GM19025 (cell line): ENCODE results near the gene HLA-DQB2.
"Not testable (repeated sequence)": the region's sequence is repeated elsewhere in the genome, so short reads cannot be mapped to it uniquely, and the experiment has no call there.

Experiments
- ATAC-seq: cut with Tn5 transposase; IDR thresholded peaks from one replicate; pipeline ENCODE4 v1.9.1; 2021; ENCODE audit warnings: mild to moderate bottlenecking, low read depth, moderate library complexity; ENCODE audit not compliant: unreplicated experiment

HLA-DQB2 gene

DNA sequence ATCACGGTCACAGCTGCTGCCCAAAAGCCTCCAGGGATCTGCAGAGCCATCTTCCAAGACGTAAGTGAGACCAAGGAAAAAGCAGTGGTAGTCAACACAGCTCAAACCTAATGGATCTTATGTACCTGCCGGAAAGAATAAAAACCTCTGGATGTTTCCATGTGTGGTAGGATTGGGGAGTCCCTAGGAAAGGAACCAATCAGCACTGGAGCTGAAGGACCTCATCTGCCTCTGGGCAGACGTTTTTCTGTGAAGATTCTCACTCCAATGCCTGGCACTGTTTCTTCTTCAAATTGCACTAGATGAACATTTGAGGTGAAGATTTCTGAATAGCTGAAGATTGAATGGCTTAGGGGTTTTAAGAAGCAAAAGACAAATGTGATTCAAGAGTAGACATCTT lies at the start of gene HLA-DQB2:
Gene HLA-DQB2 (minus strand): TSS at position 112 of the 400 bp plus-strand sequence. CDS start 62 bp downstream, at position 50.
- ATAC-seq, result no peak

DNA sequence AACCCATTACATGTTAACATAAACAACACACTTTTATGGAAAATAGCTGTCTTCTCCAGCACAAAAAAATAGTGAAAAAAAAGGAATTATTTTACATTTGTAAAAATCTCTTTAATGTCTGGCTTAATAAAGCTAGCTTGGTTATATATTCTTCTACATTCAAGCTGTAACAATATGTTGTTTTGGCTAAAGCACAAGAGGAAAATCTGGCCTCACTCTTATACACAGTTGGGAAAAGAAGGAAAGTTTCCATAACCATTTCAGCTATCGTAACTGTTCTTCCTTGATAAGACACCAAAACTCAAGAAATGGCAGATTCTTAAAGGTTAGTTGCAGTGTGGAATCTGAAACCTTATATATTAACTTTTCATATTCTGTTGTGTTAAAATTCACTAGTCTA lies 45.8 kb upstream of the HLA-DQB2 start:
- ATAC-seq, result no peak

DNA sequence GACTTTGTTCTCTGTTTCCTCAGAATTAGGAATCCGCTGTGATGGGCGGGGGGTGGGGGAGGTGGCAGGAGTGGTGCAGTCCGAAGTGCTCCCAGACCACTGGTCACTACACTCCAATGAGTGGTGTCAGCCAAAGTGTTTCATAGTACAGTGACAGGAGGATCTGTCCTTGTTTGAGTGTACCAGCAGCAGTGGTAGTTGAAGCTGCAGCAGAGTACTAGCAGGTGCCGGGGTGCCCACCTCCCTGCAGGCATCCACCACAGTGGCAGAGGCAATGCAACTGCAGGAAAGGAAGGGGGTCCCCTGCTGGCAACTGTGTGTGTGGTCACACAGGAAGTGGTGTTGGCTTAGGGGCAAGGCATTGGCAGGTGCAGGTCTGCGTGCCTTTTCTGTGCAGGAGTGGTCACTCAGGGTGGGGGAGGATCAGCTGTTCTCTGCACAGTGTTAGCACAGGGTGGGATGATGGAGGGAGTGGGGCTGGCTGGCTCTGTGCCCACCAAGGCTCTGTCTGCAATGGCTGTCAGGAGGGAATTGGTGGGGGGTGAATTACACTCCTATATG lies 43.8 kb upstream of the HLA-DQB2 start:
- no peak for ATAC-seq

DNA sequence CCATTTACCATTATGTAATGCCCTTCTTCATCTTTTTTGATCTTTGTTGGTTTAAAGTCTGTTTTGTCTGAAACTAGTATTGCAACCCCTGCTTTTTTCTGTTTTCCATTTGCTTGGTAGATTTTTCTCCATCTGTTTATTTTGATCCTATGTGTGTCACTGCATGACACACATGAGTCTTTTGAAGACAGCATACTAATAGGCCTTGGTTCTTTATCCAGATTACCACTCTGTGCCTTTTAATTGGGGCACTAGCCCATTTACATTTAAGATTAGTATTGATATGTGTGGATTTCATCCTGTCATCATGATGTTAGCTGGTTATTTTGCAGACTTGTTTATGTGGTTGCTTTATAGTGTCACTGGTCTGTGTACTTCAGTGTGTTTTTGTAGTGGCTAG lies 42.1 kb upstream of the HLA-DQB2 start:
- ATAC-seq, result not testable (repeated sequence)

DNA sequence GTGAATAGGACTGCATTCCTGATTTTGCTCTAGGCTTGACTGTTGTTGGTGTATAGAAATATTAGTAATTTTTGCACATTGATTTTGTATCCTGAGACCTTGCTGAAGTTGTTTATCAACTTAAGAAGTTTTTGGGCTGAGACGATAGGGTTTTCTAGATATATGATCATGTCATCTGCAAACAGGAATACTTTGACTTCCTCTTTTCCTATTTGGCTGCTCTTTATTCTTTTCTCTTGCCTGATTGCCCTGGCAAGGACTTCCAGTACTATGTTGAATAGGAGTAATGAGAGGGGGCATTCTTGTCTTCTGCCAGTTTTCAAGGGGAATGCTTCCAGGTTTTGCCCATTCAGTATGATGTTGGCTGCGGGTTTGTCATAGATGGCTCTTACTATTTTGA lies 40.1 kb upstream of the HLA-DQB2 start:
- no peak for ATAC-seq

DNA sequence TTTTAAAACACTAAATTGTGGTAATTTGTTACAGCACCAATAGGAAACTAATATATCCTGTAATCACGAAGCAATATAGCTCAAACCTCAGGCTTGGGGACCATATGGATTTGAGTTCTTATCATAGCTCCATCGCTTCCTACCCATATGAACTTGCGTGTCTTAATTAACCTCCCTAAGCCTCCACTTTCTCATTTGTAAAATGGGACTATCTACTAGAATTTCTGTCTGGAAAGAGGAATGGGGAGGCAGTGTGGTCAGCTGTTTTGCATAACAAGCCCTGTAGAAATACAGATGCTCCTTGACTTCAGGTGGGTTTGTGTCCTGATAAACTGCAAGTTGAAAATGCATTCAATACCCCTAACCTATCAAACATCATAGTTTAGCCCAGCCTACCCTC lies 36.4 kb upstream of the HLA-DQB2 start:
- ATAC-seq, result no peak

DNA sequence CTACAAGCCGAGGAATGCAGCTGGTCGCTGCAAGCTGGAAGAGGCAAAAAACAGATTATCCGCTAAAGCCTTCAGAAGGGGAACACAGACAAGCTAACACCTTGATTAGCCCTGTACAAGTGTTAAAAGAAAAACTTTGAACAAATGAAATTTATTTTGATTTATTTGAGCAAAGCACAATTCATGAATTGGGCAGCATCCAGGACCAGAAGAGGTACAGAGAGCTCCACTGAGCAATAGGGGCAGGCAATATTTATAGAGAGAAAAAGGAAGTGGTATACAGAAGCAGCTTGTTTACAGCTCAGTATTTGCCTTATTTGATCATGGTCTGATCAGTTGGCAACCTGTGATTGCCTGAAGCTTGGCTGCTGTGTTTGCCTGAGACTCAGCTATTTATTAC lies 35.8 kb upstream of the HLA-DQB2 start:
- no peak for ATAC-seq

DNA sequence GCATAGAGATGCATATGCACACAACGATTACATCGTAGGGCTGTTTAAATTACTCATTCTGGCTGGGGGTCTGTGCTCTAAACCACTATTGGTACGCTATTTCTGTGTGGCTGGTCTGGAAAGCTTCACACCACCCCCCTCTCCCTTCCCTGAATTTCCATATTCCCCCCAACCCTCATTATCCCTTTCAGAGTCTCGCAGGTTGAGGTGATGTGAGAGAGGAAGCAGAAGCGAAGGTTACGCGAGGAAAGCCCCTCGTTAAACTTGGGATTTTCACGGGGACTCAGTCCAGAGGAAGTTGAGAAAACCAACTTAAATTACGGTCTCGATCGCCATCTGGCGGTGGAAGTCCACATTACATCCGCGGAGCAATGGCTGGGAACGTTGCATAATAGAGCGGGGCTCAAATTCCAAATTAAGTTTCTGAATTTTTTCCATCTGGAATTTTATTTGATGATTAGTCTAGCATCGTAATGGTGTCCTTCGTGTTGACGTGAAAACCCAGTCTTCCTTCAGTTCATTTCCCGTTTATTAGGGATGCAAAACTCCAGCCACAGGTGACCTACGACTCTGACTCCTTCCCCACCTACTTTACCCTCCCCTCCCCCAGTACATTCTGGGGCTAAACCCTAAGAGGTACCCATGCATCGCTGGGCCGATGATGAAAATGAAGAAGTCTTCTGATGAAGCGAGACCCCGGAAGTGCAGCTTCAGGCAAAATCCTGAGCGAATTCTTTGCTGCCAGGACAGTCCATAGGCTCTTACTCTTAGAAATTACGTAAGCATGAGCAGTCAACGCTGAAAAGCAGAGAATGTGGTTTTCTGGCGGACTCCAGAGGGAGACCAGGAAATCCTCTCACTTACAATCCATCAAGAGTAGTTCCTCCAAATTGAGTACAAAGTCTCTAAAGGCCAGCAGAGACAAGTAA lies 33.8 kb upstream of the HLA-DQB2 start:
- ATAC-seq, result no peak

DNA sequence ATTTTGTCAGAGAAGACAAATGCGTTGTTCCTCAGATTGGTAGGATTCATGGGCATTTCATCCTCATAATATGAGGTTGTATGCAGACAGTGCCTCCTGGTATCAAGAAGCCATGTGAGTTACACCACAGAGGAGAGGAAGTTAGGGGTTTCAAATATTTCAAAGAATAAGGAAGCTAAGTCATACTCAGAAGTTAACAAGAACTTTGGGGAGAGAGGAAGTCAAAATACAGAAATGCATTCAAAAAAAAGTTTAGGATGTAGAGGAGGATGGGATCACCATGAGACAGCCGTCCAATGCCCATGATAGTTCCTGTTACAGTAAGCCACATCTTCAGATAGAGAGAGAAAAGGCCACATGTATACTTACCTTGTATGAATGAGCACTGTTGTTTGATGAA lies 31.2 kb upstream of the HLA-DQB2 start:
- ATAC-seq, result no peak

DNA sequence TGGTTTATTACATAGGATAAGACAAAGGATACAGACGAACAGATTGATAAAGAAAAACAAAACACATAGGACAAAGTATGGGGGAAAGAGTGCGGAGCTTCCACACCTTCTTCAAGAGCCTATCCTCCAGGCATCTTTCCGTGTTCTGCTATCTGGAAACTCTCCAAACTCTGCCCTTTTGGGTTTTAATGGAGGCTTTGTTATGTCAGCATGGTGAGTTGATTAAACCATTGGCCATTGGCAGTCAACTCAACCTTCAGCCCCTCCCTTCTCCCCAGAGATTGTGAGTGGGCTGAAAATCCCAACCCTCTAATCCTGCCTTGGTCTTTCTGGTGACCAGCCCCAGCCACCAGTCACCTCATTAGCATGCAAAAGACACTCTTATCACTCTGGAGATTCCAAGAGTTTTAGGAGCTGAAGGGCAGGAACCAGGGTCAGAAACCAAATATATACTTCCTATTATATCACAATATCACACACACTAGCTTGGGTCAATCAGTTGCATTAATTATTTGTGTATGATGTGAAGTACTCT lies 29.6 kb upstream of the HLA-DQB2 start:
- no peak for ATAC-seq

DNA sequence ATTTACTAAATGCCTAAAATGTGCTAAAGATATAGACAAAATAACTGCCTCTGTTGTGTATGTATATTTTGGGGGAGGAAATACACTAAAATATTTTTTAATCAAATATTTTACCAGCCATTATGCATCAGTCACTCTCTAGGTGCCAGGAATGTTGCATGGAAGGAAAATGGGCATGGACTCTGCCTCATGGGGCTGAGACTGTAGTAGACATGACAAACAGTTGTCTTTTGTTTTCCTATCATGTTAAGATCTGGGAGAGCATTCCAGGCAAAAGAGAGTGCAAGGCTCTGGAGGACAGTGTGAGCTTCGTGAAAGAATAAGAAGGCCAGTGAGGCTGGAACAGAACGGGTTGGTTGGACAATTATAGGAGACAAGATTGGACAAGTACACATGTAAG lies 27.0 kb upstream of the HLA-DQB2 start:
- no peak for ATAC-seq

DNA sequence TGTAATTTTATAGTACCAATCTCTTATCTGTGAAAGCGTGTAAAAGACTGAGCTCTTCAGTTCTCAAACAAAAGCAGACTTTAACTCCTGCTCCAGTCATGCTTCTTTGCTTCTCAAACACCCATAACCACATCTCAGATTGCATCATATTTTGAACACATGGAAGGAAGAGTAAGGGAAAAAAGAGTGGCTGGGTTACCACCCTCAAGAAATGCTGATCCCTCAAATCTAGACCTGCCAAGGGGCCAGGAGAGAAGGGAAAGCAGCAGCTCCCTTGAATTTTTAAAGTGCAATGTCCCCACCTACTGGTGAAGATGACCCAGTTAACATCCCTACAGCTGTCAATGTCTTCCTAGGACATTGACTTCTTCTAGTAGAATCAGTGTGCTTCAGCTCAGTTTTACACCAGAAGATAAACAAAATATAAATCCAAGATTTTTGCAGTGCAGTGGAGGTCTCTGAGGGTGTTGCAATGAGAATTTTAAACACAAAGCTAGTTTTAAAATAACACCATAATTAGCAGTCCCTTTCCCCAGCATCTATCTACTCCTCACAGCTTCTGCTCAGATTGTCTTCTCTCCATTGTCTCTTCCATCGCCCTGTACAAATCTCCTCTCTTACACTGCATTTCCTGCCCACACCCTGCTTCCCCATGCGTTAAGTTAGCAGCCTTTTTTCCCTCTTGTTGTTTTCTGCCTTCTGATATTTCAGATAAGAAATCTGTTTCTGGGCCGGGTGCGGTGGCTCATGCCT lies 22.6 kb upstream of the HLA-DQB2 start:
- ATAC-seq, result no peak

DNA sequence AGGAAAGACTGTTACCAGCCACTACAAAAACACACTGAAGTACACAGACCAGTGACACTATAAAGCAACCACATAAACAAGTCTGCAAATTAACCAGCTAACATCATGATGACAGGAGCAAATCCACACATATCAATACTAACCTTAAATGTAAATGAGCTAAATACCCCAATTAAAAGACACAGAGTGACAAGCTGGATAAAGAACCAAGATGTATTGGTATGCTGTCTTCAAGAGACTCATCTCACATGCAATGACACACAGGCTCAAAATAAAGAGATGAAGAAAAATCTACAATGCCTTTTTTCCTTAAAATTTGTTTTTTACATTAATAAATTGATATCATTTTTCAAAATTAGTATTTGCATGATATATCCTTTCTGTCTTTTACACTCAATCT lies 19.6 kb upstream of the HLA-DQB2 start:
- ATAC-seq, result not testable (repeated sequence)

DNA sequence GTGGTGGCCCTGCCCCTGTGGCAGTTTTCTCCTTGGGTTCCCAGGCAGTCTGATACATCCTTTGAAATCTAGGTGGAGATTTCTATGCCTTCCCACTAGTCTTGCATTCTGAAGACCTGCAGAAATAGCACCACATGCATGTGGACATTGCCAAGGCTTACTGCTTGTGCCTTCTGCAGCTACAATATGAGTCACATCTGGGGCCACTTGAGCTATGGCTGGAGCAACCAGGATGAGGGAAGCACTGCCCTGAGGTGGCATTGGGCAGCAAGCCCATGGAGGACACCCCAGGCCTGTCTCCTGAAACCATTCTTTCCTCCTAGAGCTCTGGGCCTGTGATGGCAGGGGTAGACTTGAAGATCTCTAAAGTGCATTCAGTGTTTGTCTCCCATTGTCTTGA lies 15.7 kb upstream of the HLA-DQB2 start:
- no peak for ATAC-seq

DNA sequence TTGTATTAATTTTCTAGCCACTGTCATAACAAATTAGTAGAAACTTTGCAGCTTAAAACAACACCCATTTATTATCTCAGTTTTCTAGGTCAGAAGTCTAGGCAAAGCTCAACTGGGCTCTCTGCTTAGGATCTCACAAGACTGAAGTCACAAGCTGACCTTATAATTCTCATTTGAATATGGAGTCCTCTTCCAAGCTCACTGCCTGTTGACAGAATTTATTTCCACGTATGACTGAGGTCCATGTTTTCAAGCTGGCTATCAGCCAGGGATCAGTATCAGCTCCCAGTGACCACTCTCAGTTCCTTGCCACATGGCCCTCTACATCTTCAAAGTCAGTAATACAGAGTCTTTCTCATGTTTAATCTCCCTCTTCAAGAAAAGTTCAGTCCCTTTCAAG lies 11.7 kb upstream of the HLA-DQB2 start:
- ATAC-seq, result no peak

DNA sequence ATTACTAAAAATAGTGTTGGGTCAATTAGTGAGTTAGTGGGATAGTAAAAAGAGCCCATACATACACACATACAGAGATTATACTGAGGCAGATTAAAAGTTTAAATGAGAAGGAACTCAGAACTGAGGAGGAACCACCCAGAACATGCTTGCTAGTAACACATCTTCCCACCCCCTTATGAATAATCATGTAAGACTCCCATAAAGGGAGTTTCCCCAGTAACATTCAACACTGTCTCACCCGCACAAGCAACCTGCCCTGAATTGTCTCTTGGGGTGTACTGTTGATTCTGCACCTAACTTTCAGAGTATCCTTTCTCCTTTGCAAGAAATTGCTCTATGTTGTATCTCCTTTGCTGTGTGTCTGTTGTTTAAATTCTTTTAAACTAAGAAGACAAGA lies 11.1 kb upstream of the HLA-DQB2 start:
- ATAC-seq, result no peak

DNA sequence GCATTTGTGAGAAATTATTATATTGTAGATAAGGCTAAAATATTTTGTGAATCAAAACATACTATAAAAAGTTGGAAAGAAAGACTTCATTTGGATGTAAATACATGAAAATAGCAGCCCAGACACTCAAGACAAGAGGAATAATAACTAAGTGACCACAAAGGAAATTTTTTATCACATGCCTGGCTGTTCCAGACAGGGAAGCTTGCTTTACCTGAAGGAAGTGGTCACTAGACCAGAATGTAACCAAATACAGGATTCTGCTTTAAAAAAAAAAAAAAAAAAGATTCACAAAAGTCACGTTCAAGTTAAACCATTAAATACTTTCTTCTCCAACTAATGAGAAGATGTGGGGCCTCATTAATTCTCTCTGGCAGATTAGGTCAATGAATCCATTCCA lies 9.3 kb upstream of the HLA-DQB2 start:
- no peak for ATAC-seq

DNA sequence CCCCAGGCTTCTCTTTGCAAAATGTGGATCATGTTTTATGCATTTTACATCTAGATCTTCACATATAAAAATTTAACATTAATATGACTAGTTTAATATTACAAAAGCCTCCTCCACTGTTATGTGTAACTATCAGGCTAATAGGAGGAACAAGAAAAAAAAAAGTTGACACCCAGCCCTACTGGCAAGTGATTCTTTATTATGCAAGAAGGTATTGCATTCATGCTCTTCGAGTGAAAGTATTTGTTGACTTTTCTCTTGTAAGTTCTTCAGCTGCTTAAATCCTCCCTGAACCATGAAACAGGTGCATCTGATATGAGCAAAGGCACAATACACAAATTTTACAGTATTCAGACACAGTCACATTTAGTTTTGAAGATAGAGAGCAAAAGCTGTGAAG lies 716 bp upstream of the HLA-DQB2 start:
- ATAC-seq, result no peak

DNA sequence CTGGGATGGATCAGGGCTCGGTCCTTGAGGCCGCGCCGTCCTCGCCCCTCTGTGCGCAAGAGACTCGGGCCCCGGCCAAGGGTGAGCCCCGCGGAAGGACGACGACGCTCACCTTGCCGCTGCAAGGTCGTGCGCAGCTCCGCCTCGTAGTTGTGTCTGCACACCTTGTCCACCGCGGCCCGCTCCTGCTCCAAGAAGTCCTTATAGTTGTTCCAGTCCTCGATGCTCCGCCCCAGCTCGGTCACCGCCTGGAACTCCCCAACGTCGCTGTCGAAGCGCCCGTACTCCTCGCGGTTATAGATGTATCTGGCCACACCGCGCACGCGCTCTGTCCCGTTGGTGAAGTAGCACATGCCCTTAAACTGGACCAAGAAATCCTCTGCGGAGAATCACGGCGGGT lies 1.8 kb downstream of the HLA-DQB2 start:
- ATAC-seq, result no peak

DNA sequence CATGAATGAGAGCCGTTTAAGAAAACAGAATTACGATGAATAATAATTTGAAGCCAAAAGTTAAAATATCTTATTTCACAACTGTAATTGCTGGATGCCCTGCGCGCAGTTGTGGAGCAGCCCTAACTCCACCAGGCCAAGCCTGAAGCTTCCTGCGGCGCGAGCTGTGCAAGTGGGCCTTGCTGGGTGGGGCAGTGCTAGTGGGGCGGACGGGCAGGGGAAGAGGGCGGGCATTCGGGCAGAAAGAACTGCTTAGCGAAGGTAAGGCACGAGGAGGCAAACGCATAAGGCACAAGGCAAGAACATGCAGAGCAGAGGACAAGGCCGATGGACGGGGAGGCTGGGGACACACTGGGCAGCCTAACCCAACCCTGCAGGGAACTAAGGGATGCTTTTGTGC lies 2.3 kb downstream of the HLA-DQB2 start:
- no peak for ATAC-seq

DNA sequence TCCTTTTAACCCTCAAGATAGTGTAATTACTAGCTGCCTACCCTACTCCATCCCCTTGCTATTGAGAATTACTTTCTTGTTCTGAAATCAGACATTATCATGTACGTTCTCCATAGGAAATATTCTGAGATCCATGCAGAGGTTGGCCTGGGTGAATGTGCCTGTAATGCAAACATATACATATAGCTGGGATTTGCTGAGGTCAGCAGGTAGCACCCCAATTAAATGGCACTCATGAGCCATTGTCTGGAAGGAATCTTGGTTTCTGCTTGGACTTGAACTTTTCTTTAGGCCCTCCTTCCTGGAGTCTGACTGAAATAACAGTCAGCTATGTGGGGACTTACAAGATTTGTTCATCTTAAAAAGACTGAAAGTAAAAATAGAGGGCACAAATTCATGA lies 3.7 kb downstream of the HLA-DQB2 start:
- ATAC-seq, result no peak
